Smooth muscle cell (in vitro differentiated cells): ENCODE results near the gene IGFBP5. TPM values are rescaled to one million over a fixed set of nuclear protein-coding genes. Genes with fewer than 3 reads are reported as not detected.

Source experiments
- DNase-seq: peaks from one replicate; lab custom pipeline; 2025; ENCODE audit not compliant: unreplicated experiment; lab: John Stamatoyannopoulos, UW
- H2AFZ ChIP-seq: fragments of 200-600 bp; sonication (generic); 2 replicates; pipeline ENCODE4 v1.6.0; 2016; ENCODE audit warnings: antibody characterized with exemption, low read depth, mild to moderate bottlenecking
- H3F3A ChIP-seq: fragments of 200-600 bp; sonication (generic); 2 replicates; pipeline ENCODE4 v1.6.0; 2017; ENCODE audit warnings: antibody characterized with exemption, low read depth
- H3K27ac ChIP-seq: fragments of 200-600 bp; sonication (generic); 2 replicates; pipeline ENCODE4 v1.5.1; 2016; ENCODE audit warnings: low read depth, mild to moderate bottlenecking
- H3K27me3 ChIP-seq: fragments of 200-600 bp; sonication (generic); 2 replicates; pipeline ENCODE4 v1.6.1; 2016; ENCODE audit warnings: low read depth, mild to moderate bottlenecking
- H3K36me3 ChIP-seq: fragments of 200-600 bp; sonication (generic); 2 replicates; pipeline ENCODE4 v1.5.1; 2016; ENCODE audit warnings: low read depth
- H3K4me1 ChIP-seq: fragments of 200-600 bp; sonication (generic); 2 replicates; pipeline ENCODE4 v1.5.1; 2016; ENCODE audit warnings: low read depth
- H3K4me2 ChIP-seq: fragments of 200-600 bp; sonication (generic); 2 replicates; pipeline ENCODE4 v1.6.0; 2016; ENCODE audit warnings: mild to moderate bottlenecking
- H3K4me3 ChIP-seq: fragments of 200-600 bp; sonication (generic); 2 replicates; pipeline ENCODE4 v1.5.1; 2016; ENCODE audit warnings: mild to moderate bottlenecking
- H3K79me2 ChIP-seq: fragments of 200-600 bp; sonication (generic); 2 replicates; pipeline ENCODE4 v1.6.0; 2016; ENCODE audit warnings: low read depth, mild to moderate bottlenecking
- H3K9ac ChIP-seq: fragments of 200-600 bp; sonication (generic); 2 replicates; pipeline ENCODE4 v1.6.0; 2016; ENCODE audit warnings: low read depth
- H3K9me3 ChIP-seq: fragments of 200-600 bp; sonication (generic); replicated peaks from 2 replicates; pipeline ENCODE4 v1.5.1; 2016; ENCODE audit warnings: low read depth
- H4K20me1 ChIP-seq: fragments of 200-600 bp; sonication (generic); 2 replicates; pipeline ENCODE4 v1.6.0; 2016; ENCODE audit warnings: low read depth
- WGBS: methylation state at CpG from one replicate; pipeline ENCODE4 v1.1.7; 2016; ENCODE audit warnings: low lambda C conversion rate; 5-methylcytosine and 5-hydroxymethylcytosine counted together
- polyA plus RNA-seq: library from polyadenylated mRNA; unstranded; fragments of >200 nt; fragmentation: Nextera tagmentation; extraction: Ambion mirVana; gene quantifications from 2 replicates; pipeline ENCODE4 v1.2.1, GENCODE V29; 2016
- total RNA-seq: library from RNA; depleted of rRNA; stranded (reverse); fragments of >200 nt; gene quantifications from 2 replicates; pipeline ENCODE4 v1.2.3, GENCODE V29; 2014
- TF ChIP-seq, protein P1 (sequence below): fragments of 200-600 bp; sonication (generic); IDR thresholded peaks from 2 replicates; pipeline ENCODE4 v1.5.1; 2017; ENCODE audit warnings: borderline replicate concordance, mild to moderate bottlenecking, antibody characterized with exemption; ENCODE audit not compliant: insufficient read depth, poor library complexity, severe bottlenecking

Gene IGFBP5
- total and polyA plus RNA-seq, 2 experiments from 2014 or later, result 381 to 787 TPM

DNA sequence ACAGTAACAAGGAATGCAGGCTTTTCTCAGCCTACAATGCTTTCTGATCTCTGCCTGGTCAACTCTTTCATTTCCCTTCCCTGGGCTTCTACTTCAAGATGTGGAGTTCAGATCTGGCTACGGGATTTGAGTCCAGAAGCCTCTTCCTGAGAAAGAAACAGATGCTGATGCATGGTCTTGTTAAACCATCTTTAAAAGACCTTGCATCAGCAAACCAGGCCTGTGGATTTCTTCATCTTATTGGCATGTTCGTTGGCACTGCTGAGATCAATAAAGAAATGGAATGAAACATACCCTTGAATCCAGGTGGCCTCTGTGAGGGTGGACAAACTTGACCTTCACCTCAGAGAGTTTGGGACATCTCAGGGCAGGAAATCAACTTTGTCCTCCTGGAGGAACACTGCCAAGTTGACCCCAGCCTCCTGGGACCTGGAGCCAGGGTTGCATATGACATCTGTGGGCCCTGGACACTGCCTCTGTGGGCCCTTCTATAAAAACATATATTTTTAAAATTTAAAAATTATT is 40.8 kb downstream of the IGFBP5 start:
- no peak overlapping the region for H3K4me2 ChIP-seq
- H3K27me3 ChIP-seq, result no peaks in the 10 kb centered on the region
- no peak for DNase-seq
- 78% methylated on average over 2 of the region's 2 CpGs for WGBS
- H3K36me3 ChIP-seq, result no peaks in the 10 kb centered on the region
- peaks cover 6% of the 10 kb centered on the region for H3K79me2 ChIP-seq
- no peaks in the 10 kb centered on the region for H3K4me1 ChIP-seq
- no peak overlapping the region for H3K9ac ChIP-seq
- H3K27ac ChIP-seq, result no peak overlapping the region
- H3K4me3 ChIP-seq, result no peak overlapping the region
- TF ChIP-seq, protein P1, sequence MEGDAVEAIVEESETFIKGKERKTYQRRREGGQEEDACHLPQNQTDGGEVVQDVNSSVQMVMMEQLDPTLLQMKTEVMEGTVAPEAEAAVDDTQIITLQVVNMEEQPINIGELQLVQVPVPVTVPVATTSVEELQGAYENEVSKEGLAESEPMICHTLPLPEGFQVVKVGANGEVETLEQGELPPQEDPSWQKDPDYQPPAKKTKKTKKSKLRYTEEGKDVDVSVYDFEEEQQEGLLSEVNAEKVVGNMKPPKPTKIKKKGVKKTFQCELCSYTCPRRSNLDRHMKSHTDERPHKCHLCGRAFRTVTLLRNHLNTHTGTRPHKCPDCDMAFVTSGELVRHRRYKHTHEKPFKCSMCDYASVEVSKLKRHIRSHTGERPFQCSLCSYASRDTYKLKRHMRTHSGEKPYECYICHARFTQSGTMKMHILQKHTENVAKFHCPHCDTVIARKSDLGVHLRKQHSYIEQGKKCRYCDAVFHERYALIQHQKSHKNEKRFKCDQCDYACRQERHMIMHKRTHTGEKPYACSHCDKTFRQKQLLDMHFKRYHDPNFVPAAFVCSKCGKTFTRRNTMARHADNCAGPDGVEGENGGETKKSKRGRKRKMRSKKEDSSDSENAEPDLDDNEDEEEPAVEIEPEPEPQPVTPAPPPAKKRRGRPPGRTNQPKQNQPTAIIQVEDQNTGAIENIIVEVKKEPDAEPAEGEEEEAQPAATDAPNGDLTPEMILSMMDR, result no peak
- H2AFZ ChIP-seq, result no peak overlapping the region
- H4K20me1 ChIP-seq, result no peaks in the 10 kb centered on the region
- H3F3A ChIP-seq, result no peaks in the 10 kb centered on the region
- H3K9me3 ChIP-seq, result no peaks in the 10 kb centered on the region

DNA sequence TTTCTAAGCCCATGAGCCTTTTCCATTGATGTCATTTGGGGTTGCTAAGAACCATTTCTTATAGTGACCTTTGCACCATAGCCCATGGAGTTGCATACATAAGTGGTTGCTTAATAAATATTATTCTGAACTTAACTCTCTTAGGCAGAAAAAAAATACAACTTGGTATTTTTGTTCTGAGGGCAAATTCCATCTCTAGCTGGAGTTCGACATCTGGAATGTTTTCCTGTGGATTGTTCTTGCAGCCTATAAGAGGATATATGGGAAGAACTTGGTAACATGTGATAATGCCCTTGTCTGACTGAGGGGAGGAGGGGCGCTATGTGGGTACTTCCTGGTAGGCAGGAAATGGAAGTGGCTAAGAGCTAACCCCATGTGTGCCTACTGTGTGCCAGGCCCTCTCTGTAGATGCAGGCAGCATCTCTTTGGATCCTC is 41.4 kb downstream of the IGFBP5 start:
- Histone ChIP-seq H3K27me3 (no peaks in the 10 kb centered on the region), H2AFZ (no peak overlapping the region), H4K20me1 (no peaks in the 10 kb centered on the region), H3K4me3 (no peak overlapping the region), H3K4me2 (no peak overlapping the region), H3K79me2 (peaks cover 10% of the 10 kb centered on the region), H3K36me3 (no peaks in the 10 kb centered on the region), H3K9me3 (no peaks in the 10 kb centered on the region), H3F3A (no peaks in the 10 kb centered on the region), H3K9ac (no peak overlapping the region), H3K4me1 (no peaks in the 10 kb centered on the region), H3K27ac (no peak overlapping the region)
- 79% methylated on average over 2 of the region's 2 CpGs for WGBS
- DNase-seq, result no peak
- TF ChIP-seq, protein P1, result no peak

DNA sequence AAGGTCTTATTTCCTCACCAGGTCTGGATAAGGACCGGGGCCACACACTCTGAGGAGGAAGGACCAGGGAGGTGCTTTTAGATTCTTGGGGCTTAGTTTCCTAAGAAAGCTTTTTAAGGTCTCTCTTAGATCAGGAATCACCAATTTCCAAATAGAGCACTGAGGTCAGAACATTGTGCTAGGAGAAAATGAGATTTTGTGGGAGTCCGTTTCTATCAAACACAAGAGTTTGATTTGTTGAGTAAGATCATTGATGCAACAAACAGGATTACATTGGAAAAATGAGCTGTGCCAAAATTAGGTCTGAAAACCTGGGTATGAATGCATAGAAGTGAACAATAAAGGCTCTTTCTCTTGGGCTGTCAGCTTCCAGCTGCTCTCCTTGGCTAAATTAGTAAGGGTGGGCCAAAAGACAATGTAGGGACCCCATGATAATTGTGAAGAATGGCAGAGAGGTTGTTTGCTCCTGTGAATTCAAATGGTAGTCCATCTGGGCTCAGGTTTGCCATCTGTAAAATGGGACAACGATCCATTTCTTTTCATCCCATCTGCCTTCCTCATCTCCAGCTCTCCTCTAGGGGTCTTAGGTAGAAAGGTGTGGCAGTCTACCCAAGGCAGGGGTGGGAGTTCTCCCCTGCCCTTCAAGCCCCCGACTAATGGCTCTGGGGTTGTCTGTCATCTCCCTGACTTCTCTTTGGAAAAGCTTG is 42.1 kb downstream of the IGFBP5 start:
- no peaks in the 10 kb centered on the region for H3K9me3 ChIP-seq
- H3K36me3 ChIP-seq, result no peaks in the 10 kb centered on the region
- no peak overlapping the region for H3K27ac ChIP-seq
- H3K27me3 ChIP-seq, result no peaks in the 10 kb centered on the region
- no peaks in the 10 kb centered on the region for H3F3A ChIP-seq
- 94% methylated on average over 4 of the region's 4 CpGs for WGBS
- peaks cover 12% of the 10 kb centered on the region for H3K79me2 ChIP-seq
- H3K9ac ChIP-seq, result no peak overlapping the region
- TF ChIP-seq, protein P1, result no peak
- no peaks in the 10 kb centered on the region for H4K20me1 ChIP-seq
- H3K4me2 ChIP-seq, result no peak overlapping the region
- H2AFZ ChIP-seq, result no peak overlapping the region
- DNase-seq, result no peak
- no peak overlapping the region for H3K4me3 ChIP-seq
- no peaks in the 10 kb centered on the region for H3K4me1 ChIP-seq

DNA sequence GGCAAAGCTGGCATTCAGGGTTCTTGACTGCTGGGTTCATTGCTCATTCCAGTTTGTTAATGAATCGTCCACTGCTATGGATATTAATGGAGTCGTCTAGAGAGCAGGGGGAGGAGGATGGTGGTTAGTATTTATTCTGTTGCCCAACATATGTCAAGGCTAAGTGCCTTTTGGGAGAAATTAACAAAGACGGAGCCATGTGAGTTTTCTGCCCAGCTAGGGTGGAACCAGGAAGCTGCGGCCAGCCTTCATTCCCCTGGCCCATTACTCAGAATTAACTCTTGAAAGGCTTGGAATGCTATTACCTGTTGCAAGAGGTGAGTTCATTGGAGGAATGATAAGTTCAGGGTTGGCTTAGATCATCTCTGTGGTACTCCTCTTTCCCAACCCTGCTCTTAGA is 42.8 kb downstream of the IGFBP5 start:
- no peaks in the 10 kb centered on the region for H4K20me1 ChIP-seq
- H3K4me3 ChIP-seq, result no peak overlapping the region
- H3K9ac ChIP-seq, result no peak overlapping the region
- 71% methylated on average over 4 of the region's 4 CpGs for WGBS
- no peaks in the 10 kb centered on the region for H3K36me3 ChIP-seq
- H3K27me3 ChIP-seq, result no peaks in the 10 kb centered on the region
- H3K27ac ChIP-seq, result no peak overlapping the region
- TF ChIP-seq, protein P1, result no peak
- no peak overlapping the region for H2AFZ ChIP-seq
- no peak overlapping the region for H3K4me2 ChIP-seq
- H3F3A ChIP-seq, result no peaks in the 10 kb centered on the region
- no peak for DNase-seq
- peaks cover 17% of the 10 kb centered on the region for H3K79me2 ChIP-seq
- H3K4me1 ChIP-seq, result no peaks in the 10 kb centered on the region
- no peaks in the 10 kb centered on the region for H3K9me3 ChIP-seq
